H9 (cell line): Measurements from ENCODE around the gene CD151. TPM values are rescaled to one million over a fixed set of nuclear protein-coding genes. Genes with fewer than 3 reads are reported as not detected.
A peak's percentile ranks its signal among the peaks of the same experiment; 100 is the strongest.

Experiments
- DNase-seq: peaks from one replicate; pipeline ENCODE4 v3.0.0-alpha.2; 2017
- H2AFZ ChIP-seq: one replicate; pipeline ENCODE4 v1.6.1; 2013; ENCODE audit warnings: mild to moderate bottlenecking, low read length, control low read depth, moderate library complexity
- H2AK5ac ChIP-seq: 2 replicates; pipeline ENCODE4 v1.6.1; 2013; ENCODE audit warnings: low read length, control low read depth, mixed read lengths; ENCODE audit not compliant: insufficient read length
- H2BK120ac ChIP-seq: one replicate; pipeline ENCODE4 v1.6.1; 2013; ENCODE audit warnings: low read depth, mild to moderate bottlenecking, low read length, control low read depth, inconsistent platforms; ENCODE audit not compliant: poor library complexity, severe bottlenecking
- H2BK12ac ChIP-seq: 2 replicates; pipeline ENCODE4 v1.6.1; 2013; ENCODE audit warnings: low read length, control low read depth, mixed read lengths, low read depth; ENCODE audit not compliant: insufficient read length
- H2BK15ac ChIP-seq: 2 replicates; pipeline ENCODE4 v1.6.1; 2013; ENCODE audit warnings: low read depth, low read length, control low read depth
- H2BK20ac ChIP-seq: one replicate; pipeline ENCODE4 v1.6.1; 2013; ENCODE audit warnings: low read depth, mild to moderate bottlenecking, low read length, control low read depth, inconsistent platforms; ENCODE audit not compliant: poor library complexity, severe bottlenecking
- H2BK5ac ChIP-seq: 2 replicates; pipeline ENCODE4 v1.6.1; 2013; ENCODE audit warnings: low read length, control low read depth, mixed read lengths; ENCODE audit not compliant: insufficient read length
- H3K14ac ChIP-seq: 2 replicates; pipeline ENCODE4 v1.6.1; 2013; ENCODE audit warnings: low read length, control low read depth; ENCODE audit not compliant: insufficient read depth
- H3K18ac ChIP-seq: 2 replicates; pipeline ENCODE4 v1.6.1; 2013; ENCODE audit warnings: low read depth, mild to moderate bottlenecking, mixed read lengths, low read length, control low read depth; ENCODE audit not compliant: insufficient read length
- H3K23ac ChIP-seq: 2 replicates; pipeline ENCODE4 v1.6.1; 2013; ENCODE audit warnings: low read length, control low read depth, mixed read lengths, low read depth; ENCODE audit not compliant: insufficient read length
- H3K23me2 ChIP-seq: 2 replicates; pipeline ENCODE4 v1.6.1; 2013; ENCODE audit warnings: low read depth, mild to moderate bottlenecking, mixed read lengths, low read length, control low read depth; ENCODE audit not compliant: insufficient read length, poor library complexity, severe bottlenecking
- H3K27ac ChIP-seq: 2 replicates; pipeline ENCODE4 v1.5.1; 2013; ENCODE audit warnings: low read length, control low read depth, mixed read lengths, low read depth; ENCODE audit not compliant: insufficient read length
- H3K27me3 ChIP-seq: 2 replicates; pipeline ENCODE4 v1.6.1; 2013; ENCODE audit warnings: low read length, control low read depth, inconsistent platforms; ENCODE audit not compliant: insufficient read depth
- H3K4ac ChIP-seq: 2 replicates; pipeline ENCODE4 v1.6.1; 2013; ENCODE audit warnings: low read depth, mild to moderate bottlenecking, control low read depth, inconsistent platforms, low read length, moderate library complexity
- H3K4me1 ChIP-seq: 2 replicates; pipeline ENCODE4 v1.6.1; 2013; ENCODE audit warnings: low read length, control low read depth, inconsistent platforms; ENCODE audit not compliant: insufficient read depth
- H3K4me2 ChIP-seq: 2 replicates; pipeline ENCODE4 v1.6.1; 2013; ENCODE audit warnings: low read length, control low read depth, mixed read lengths; ENCODE audit not compliant: insufficient read length, insufficient read depth
- H3K56ac ChIP-seq: 2 replicates; pipeline ENCODE4 v1.6.1; 2013; ENCODE audit warnings: low read depth, mild to moderate bottlenecking, mixed read lengths, low read length, control low read depth; ENCODE audit not compliant: insufficient read length
- H3K79me1 ChIP-seq: 2 replicates; pipeline ENCODE4 v1.6.1; 2013; ENCODE audit warnings: low read depth, mild to moderate bottlenecking, moderate library complexity, low read length, control low read depth, inconsistent platforms; ENCODE audit not compliant: insufficient read depth, poor library complexity, severe bottlenecking
- H3K79me2 ChIP-seq: 2 replicates; pipeline ENCODE4 v1.6.1; 2013; ENCODE audit warnings: low read length, control low read depth, inconsistent platforms; ENCODE audit not compliant: insufficient read depth
- H3K9ac ChIP-seq: 2 replicates; pipeline ENCODE4 v1.6.1; 2013; ENCODE audit warnings: low read length, control low read depth, mixed read lengths; ENCODE audit not compliant: insufficient read length; ENCODE audit errors: extremely low read depth
- H3K9me3 ChIP-seq: one replicate; pipeline ENCODE4 v1.6.1; 2013; ENCODE audit warnings: low read depth, low read length, inconsistent platforms; ENCODE audit not compliant: control insufficient read depth
- H3T11ph ChIP-seq: one replicate; pipeline ENCODE4 v1.6.1; 2013; ENCODE audit warnings: mild to moderate bottlenecking, low read length, control low read depth, inconsistent platforms
- H4K20me1 ChIP-seq: one replicate; pipeline ENCODE4 v1.6.1; 2013; ENCODE audit not compliant: control insufficient read depth, insufficient read length, insufficient read depth
- H4K5ac ChIP-seq: 2 replicates; pipeline ENCODE4 v1.6.1; 2013; ENCODE audit warnings: low read depth, mild to moderate bottlenecking, mixed read lengths, low read length, control low read depth; ENCODE audit not compliant: insufficient read length
- H4K8ac ChIP-seq: replicated peaks from 2 replicates; pipeline ENCODE4 v1.6.1; 2013; ENCODE audit warnings: low read length, control low read depth, mixed read lengths, low read depth; ENCODE audit not compliant: insufficient read length
- H4K91ac ChIP-seq: 2 replicates; pipeline ENCODE4 v1.6.1; 2013; ENCODE audit warnings: low read depth, mild to moderate bottlenecking, moderate library complexity, mixed read lengths, low read length, control low read depth; ENCODE audit not compliant: insufficient read length
- H3K27ac Mint-ChIP-seq, 3 experiments: 2 replicates in 2 of 3; 3 replicates in 1 of 3; pipeline ENCODE4 v1.8.0; 2020 to 2021; ENCODE audit warnings: mixed read lengths in 3 of 3, mild to moderate bottlenecking in 1 of 3, moderate library complexity in 1 of 3
- H3K27me3 Mint-ChIP-seq: 2 replicates; pipeline ENCODE4 v1.8.0; 2021; ENCODE audit warnings: low read depth, mild to moderate bottlenecking, moderate library complexity, mixed read lengths
- H3K36me3 Mint-ChIP-seq, 3 experiments: 2 replicates in 2 of 3; 3 replicates in 1 of 3; pipeline ENCODE4 v1.8.0; 2020 to 2021; ENCODE audit warnings: low read depth in 3 of 3, mixed read lengths in 3 of 3; ENCODE audit not compliant: insufficient read depth in 1 of 3
- H3K4me1 Mint-ChIP-seq, 2 experiments: 2 replicates each; pipeline ENCODE4 v1.8.0; 2020; ENCODE audit warnings: mixed read lengths in 2 of 2
- H3K4me3 Mint-ChIP-seq, 2 experiments: 2 replicates in 1 of 2; 3 replicates in 1 of 2; pipeline ENCODE4 v1.8.0; 2020 to 2021; ENCODE audit warnings: mild to moderate bottlenecking in 2 of 2, mixed read lengths in 2 of 2, moderate library complexity in 1 of 2
- H3K9me3 Mint-ChIP-seq, 2 experiments: 2 replicates in 1 of 2; 3 replicates in 1 of 2; pipeline ENCODE4 v1.8.0; 2020; ENCODE audit warnings: mild to moderate bottlenecking in 2 of 2, mixed read lengths in 2 of 2, moderate library complexity in 1 of 2
- CTCF ChIP-seq: fragments of 200-600 bp; sonication (generic); conservative IDR thresholded peaks from 3 replicates; pipeline ENCODE4 v1.8.0; 2021; ENCODE audit warnings: antibody characterized with exemption, mild to moderate bottlenecking
- WGBS: extraction: QIAGEN DNeasy Blood & Tissue Kit; methylation state at CpG from one replicate; pipeline ENCODE4 v1.1.7; 2013; ENCODE audit warnings: missing lambda C conversion rate, low lambda C conversion rate, mixed read lengths; ENCODE audit not compliant: insufficient read length; ENCODE audit errors: extremely low coverage; 5-methylcytosine and 5-hydroxymethylcytosine counted together
- total RNA-seq: library from RNA; stranded (reverse); gene quantifications from 2 replicates; pipeline ENCODE4 v1.2.1, GENCODE V29; 2021

The CD151 gene
- total RNA-seq, 1 experiment from 2014 or later = 138 TPM

GRCh38 chr11:844693-845644 is 12.2 kb downstream of the CD151 start:
- Histone ChIP-seq H4K91ac (no peak overlapping the region), H3K4me2 (peak overlapping the region; percentile 75), H3K79me1 (peaks cover 2% of the 10 kb centered on the region), H3K18ac (peak overlapping the region; percentile 41), H2BK20ac (no peak overlapping the region), H3K79me2 (no peaks in the 10 kb centered on the region; the same call in 1 of the 2 replicates), H3K14ac (peak overlapping the region; percentile 37), H3T11ph (no peak overlapping the region), H3K23me2 (peaks cover 15% of the 10 kb centered on the region), H3K56ac (no peak overlapping the region), H3K27me3 (no peaks in the 10 kb centered on the region; the same call in 1 of the 2 replicates), H2BK120ac (no peak overlapping the region), H2AFZ (no peak overlapping the region), H3K9ac (no peak overlapping the region), H2BK15ac (0 out of 2 replicates have a peak overlapping the region, but pooled peaks have one; percentile 2), H4K8ac (no peak overlapping the region), H3K9me3 (no peaks in the 10 kb centered on the region), H2BK12ac (peak overlapping the region; percentile 55), H2BK5ac (no peak overlapping the region), H3K27ac (no peak overlapping the region), H3K4ac (no peak overlapping the region), H4K20me1 (peaks cover 6% of the 10 kb centered on the region), H3K4me1 (peaks cover 2% of the 10 kb centered on the region; the same call in 1 of the 2 replicates), H4K5ac (no peak overlapping the region), H3K23ac (no peak overlapping the region), H2AK5ac (no peak overlapping the region)
- Mint-ChIP-seq H3K36me3 (peaks cover 0 to 15% (median 13%) of the 10 kb centered on the region in 3 experiments; a peak in 6 of 7 replicates), H3K4me1 (peaks cover 17 to 36% of the 10 kb centered on the region in 2 experiments), H3K4me3 (peak overlapping the region; percentile 60 to 84), H3K27me3 (peaks cover 7% of the 10 kb centered on the region), H3K9me3 (no peaks in the 10 kb centered on the region), H3K27ac (peak overlapping the region; percentile 47 to 96 (median 91); a peak in 6 of 7 replicates)
- WGBS = no CpG with 5 or more reads among the region's 31 CpGs
- peak; percentile 94 for DNase-seq
- TF ChIP-seq CTCF = no peak; the same call in 1 of the 3 replicates
